Cardiac fibroblast (primary cell): ENCODE measurements around the gene GOLPH3.

ENCODE experiments used
- DNase-seq, 2 donors: peaks; one replicate each; pipeline versions ENCODE4 v3.0.0 to v3.0.0-alpha.2; 2010; ENCODE audit warnings: low read depth in 2 of 2
- H3K4me3 ChIP-seq, 2 donors: replicated peaks in 1 of 2; 1 replicate in 1 of 2; 2 replicates in 1 of 2; pipeline ENCODE4 v1.5.1; 2011; ENCODE audit warnings: low read depth in 2 of 2, low read length in 2 of 2, mild to moderate bottlenecking in 2 of 2, moderate library complexity in 1 of 2
- TF ChIP-seq, protein P1 (sequence below): IDR thresholded peaks from one replicate; pipeline ENCODE4 v1.5.1; 2011; ENCODE audit warnings: low read depth, mild to moderate bottlenecking, low read length, inconsistent platforms

Gene GOLPH3

DNA sequence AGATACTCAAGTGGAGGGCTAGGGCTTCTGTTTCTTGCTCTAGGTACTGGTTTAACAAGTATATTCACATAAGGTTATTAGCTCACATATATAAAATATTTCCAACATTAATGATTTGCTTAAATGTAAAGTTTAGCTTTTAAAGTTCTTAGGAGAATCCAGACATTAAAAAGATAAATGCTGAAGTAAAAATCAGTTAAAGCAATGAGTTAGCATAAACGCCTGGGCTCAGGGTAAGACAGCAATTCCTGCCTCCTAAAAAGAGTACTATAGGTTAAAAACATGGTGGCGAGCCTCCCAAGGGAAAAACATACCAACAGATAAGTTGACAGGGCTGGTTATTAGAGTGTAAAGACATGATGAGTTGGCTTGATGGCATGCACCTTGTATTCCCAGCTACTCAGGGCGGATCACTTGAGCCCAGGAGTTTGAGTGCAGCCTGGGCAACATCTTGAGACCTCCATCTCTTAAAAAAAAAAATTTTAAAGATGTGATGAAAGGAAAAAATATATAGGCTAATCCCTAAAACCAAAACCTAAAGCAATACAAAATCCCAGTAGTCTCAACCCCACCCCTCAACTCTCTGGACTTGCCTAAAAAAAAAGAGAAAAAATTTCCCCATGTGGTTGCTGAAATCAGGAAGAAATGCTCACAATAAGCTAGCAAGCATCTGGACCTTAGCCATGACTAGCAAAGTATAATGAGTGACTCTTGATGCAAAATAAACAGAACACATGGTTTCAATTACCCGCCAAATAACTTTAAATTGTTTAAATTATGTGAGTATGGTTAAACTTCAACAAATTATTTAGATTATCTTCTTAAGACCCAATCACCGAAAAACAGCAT is 3.6 kb downstream of the GOLPH3 start:
- TF ChIP-seq, protein P1, sequence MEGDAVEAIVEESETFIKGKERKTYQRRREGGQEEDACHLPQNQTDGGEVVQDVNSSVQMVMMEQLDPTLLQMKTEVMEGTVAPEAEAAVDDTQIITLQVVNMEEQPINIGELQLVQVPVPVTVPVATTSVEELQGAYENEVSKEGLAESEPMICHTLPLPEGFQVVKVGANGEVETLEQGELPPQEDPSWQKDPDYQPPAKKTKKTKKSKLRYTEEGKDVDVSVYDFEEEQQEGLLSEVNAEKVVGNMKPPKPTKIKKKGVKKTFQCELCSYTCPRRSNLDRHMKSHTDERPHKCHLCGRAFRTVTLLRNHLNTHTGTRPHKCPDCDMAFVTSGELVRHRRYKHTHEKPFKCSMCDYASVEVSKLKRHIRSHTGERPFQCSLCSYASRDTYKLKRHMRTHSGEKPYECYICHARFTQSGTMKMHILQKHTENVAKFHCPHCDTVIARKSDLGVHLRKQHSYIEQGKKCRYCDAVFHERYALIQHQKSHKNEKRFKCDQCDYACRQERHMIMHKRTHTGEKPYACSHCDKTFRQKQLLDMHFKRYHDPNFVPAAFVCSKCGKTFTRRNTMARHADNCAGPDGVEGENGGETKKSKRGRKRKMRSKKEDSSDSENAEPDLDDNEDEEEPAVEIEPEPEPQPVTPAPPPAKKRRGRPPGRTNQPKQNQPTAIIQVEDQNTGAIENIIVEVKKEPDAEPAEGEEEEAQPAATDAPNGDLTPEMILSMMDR: no peak
- no peak overlapping the region for H3K4me3 ChIP-seq
- DNase-seq: peak; percentile 69 to 73

DNA sequence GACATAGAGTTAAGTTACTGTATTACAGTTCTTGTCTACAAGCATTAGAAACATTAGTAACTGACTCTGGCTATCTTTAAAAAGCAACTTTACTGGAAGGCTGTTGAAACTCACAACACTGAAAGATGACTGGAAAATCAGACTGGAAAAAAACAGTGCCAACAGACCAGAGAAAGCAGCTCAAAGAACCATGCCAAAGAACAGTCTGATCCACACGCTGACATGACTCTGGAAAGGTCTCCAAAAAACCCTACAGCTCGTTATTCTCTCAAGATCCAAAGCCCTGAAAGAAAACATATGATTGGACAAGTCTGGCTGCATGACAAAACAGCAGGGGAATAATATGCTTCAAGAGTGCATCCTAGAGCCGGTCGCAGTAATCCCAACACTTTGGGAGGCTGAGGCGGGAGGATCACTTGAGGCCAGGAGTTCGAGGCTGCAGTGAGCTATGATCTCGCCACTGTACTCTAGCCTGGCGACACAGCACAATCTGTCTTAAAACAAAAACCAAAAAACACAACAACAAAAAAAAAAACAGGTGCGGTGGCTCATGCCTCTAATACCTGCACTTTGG is 5.6 kb downstream of the GOLPH3 start:
- TF ChIP-seq, protein P1: no peak
- no peak overlapping the region for H3K4me3 ChIP-seq
- DNase-seq: peak in 1 of 2 donors; percentile 86

DNA sequence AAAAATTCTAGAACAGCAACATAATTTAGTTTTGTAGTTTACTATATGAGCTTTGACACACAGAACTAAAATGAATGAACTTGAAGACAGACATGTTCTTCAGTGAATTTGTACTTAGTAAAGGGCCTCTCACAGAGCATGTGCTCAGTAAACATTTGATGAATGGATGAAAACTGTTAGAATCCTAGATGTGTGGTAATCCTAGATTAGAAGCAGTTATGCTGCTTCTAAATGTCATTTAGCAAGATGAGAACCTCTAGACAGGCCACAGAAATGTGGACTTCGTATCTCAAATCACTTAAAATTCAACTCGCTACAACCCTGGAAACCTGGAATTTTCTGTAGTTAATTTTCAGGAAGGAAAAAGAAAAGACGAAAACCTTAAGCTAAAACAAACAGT is 8.5 kb downstream of the GOLPH3 start:
- TF ChIP-seq, protein P1: no peak
- H3K4me3 ChIP-seq: no peak overlapping the region
- DNase-seq: no peak

DNA sequence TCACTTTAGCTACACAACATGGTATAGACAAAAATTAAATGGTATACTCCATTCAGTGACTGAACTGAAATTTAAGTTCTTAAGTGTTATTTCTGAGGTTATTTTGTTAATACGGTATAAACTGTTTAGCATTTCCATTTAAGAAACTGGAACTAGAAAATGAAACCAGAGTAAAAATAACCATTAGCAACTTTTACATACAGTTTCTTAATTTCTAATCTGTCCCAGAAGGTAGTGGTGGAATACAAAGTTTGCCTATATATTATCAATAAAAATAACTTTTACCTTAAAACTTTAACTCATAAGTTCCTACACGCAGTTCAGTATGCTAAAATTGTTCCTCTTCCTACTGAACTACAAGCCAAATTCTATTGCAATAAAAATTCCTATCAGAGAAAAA is 10.3 kb downstream of the GOLPH3 start:
- H3K4me3 ChIP-seq: no peak overlapping the region
- TF ChIP-seq, protein P1: no peak
- no peak for DNase-seq

DNA sequence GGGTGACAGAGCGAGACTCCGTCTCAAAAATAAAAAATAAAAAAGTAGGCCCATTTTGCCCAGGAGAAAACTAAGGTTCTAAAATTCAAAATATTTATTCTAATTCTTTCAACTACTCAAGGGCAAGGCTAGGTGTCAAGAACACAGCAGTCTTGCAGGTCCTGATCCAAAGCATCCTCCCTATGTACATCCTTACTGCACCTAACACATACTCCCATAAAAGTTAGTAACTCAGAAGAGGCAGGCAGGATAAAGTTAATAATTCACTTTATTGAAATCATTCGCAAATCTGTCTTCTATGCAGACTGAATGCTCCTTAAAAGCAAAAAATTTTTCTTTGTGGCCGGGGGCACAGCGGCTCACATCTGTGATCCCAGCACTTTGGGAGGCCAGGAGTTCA is 11.1 kb downstream of the GOLPH3 start:
- DNase-seq: no peak
- TF ChIP-seq, protein P1: no peak
- H3K4me3 ChIP-seq: no peak overlapping the region

DNA sequence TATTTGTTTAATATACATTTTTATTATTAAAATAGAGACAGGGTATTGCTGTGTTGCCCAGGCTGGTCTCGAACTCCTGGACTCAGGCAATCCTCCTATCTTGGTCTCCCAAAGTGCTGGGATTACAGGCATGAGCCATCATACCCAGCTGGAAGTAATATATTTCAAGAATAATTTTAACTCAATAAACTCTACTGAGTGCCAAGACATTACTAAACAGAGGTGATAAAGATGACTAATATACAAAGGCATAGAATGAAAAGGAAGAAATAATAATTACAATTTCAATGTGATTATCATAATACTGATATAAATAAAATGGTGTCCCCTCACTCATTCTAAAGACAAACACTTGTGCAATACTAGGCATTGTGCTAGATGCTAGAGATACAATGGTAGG is 13.9 kb downstream of the GOLPH3 start:
- TF ChIP-seq, protein P1: no peak
- DNase-seq: peak; percentile 31 to 43
- no peak overlapping the region for H3K4me3 ChIP-seq
